ENCODE data around the gene SPEG. TPM values are rescaled to one million over a fixed set of nuclear protein-coding genes. Genes with fewer than 3 reads are reported as not detected.

Gene SPEG
- total and polyA plus RNA-seq, 2 experiments from 2014 or later: 12.6 to 32.4 TPM

DNA sequence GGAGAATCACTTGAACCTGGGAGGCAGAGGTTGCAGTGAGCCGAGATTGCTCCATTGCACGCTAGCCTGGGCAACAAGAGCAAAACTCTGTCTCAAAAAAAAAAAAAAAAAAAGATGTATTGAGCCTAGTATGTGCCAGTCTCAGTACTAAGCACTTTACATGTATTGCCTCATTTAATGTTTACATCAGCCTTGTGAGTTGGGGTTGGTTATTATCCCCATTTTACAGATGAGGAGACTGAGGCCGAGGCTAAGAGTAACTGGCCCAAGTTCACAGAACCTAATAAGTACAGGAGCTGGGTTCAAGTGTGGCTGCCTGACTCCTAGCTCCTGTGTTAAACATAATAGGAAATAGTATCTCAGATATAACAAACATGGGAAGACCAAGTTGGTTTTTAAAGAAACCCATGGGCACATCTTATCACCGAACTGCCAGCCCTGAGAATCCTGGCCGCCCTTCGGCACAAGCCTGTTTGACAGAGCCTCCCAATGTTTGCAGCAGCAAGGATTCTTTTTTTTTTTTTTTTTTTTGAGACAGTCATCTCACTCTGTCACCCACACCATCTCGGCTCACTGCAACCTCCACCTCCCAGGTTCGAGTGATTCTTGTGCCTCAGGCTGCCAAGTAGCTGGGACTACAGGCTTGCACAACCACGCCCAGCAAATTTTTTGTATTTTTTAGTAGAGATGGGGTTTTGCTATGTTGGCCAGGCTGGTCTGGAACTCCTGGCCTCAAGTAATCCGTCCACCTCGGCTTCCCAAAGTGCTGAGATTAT, 39.8 kb downstream of the SPEG start (continued):
- TF ChIP-seq ZNF462 (CRISPR knock-in tag; IDR thresholded peaks at IDR 0.05): no peak
- TF ChIP-seq STAT1 (IDR thresholded peaks at IDR 0.05; ENCODE audit: unreplicated experiment): no peak
- TF ChIP-seq REST (IDR thresholded peaks at IDR 0.05; ENCODE audit: unreplicated experiment): no peak
- TF ChIP-seq NANOG (IDR thresholded peaks at IDR 0.05; ENCODE audit: borderline replicate concordance): no peak
- no peak for TF ChIP-seq ZNF331 (CRISPR knock-in tag; IDR thresholded peaks at IDR 0.05; ENCODE audit: low read depth)
- TF ChIP-seq, protein P1, sequence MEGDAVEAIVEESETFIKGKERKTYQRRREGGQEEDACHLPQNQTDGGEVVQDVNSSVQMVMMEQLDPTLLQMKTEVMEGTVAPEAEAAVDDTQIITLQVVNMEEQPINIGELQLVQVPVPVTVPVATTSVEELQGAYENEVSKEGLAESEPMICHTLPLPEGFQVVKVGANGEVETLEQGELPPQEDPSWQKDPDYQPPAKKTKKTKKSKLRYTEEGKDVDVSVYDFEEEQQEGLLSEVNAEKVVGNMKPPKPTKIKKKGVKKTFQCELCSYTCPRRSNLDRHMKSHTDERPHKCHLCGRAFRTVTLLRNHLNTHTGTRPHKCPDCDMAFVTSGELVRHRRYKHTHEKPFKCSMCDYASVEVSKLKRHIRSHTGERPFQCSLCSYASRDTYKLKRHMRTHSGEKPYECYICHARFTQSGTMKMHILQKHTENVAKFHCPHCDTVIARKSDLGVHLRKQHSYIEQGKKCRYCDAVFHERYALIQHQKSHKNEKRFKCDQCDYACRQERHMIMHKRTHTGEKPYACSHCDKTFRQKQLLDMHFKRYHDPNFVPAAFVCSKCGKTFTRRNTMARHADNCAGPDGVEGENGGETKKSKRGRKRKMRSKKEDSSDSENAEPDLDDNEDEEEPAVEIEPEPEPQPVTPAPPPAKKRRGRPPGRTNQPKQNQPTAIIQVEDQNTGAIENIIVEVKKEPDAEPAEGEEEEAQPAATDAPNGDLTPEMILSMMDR (conservative IDR thresholded peaks at IDR 0.05; ENCODE audit: low read depth in 2 of 2): no peak

Data from GM23338 (cell line).